HEK293 (cell line): Measurements from ENCODE around the gene PTPRN2.

ENCODE experiments used
- CTCF ChIA-PET: fragments of 350-600 bp; formaldehyde crosslinking; extraction: SDS; loops from one replicate; lab custom pipeline; 2021; ENCODE audit warnings: antibody characterized with exemption; lab: Yijun Ruan, JAX
- POLR2A ChIA-PET: fragments of 300-600 bp; formaldehyde crosslinking; extraction: SDS; loops from one replicate; lab custom pipeline; 2020; ENCODE audit warnings: antibody characterized with exemption, inconsistent platforms; lab: Yijun Ruan, JAX
- H3K27ac ChIP-seq: fragments of 200-500 bp; sonication (Bioruptor generic); 2 replicates; pipeline ENCODE4 v1.5.1; 2014; ENCODE audit warnings: low read depth, low read length, control low read depth, inconsistent platforms; ENCODE audit errors: extremely low read depth
- H3K36me3 ChIP-seq, 2 experiments: fragments of 200-500 bp in 1 of 2; sonication (Bioruptor generic) in 1 of 2; 1 replicate in 1 of 2; 2 replicates in 1 of 2; pipeline ENCODE4 v1.5.1; 2014 to 2017; ENCODE audit warnings: inconsistent platforms in 2 of 2, low read length in 2 of 2; ENCODE audit not compliant: control insufficient read depth in 2 of 2, insufficient read depth in 1 of 2
- H3K4me1 ChIP-seq: fragments of 200-500 bp; sonication (Bioruptor generic); 2 replicates; pipeline ENCODE4 v1.5.1; 2014; ENCODE audit warnings: mild to moderate bottlenecking, low read length, inconsistent platforms; ENCODE audit not compliant: control insufficient read depth, insufficient read depth
- H3K4me3 ChIP-seq: 2 replicates; pipeline ENCODE4 v1.5.1; 2011; ENCODE audit warnings: low read depth, mild to moderate bottlenecking, control low read depth, low read length, moderate library complexity
- H3K9me3 ChIP-seq: fragments of 200-500 bp; sonication (Bioruptor generic); 2 replicates; pipeline ENCODE4 v1.5.1; 2014; ENCODE audit warnings: low read depth, low read length, inconsistent platforms; ENCODE audit not compliant: control insufficient read depth, insufficient read depth
- CTCF ChIP-seq: fragments of 450-650 bp; formaldehyde crosslinking; IDR thresholded peaks from 2 replicates; pipeline ENCODE4 v1.5.1; 2016; ENCODE audit warnings: missing biosample characterization, missing genetic modification characterization
- HIC1 ChIP-seq: fragments of 450-650 bp; formaldehyde crosslinking; IDR thresholded peaks from 2 replicates; pipeline ENCODE4 v1.5.1; 2016; ENCODE audit warnings: missing biosample characterization, missing genetic modification characterization
- PBX3 ChIP-seq: sonication (generic); formaldehyde crosslinking; IDR thresholded peaks from 2 replicates; pipeline ENCODE4 v1.8.1; 2022; ENCODE audit warnings: mild to moderate bottlenecking, moderate library complexity, missing genetic modification reagents
- SALL2 ChIP-seq: fragments of 450-650 bp; formaldehyde crosslinking; IDR thresholded peaks from 2 replicates; pipeline ENCODE4 v1.5.0; 2017; ENCODE audit warnings: missing biosample characterization, mild to moderate bottlenecking, missing genetic modification characterization, borderline replicate concordance
- SCRT2 ChIP-seq: fragments of 450-650 bp; formaldehyde crosslinking; IDR thresholded peaks from 2 replicates; pipeline ENCODE4 v1.5.1; 2016; ENCODE audit warnings: missing biosample characterization, missing genetic modification characterization
- ZFHX2 ChIP-seq: fragments of 450-650 bp; formaldehyde crosslinking; conservative IDR thresholded peaks from 2 replicates; pipeline ENCODE4 v1.5.1; 2016; ENCODE audit warnings: missing biosample characterization, missing genetic modification characterization
- ZNF169 ChIP-seq: fragments of 450-650 bp; formaldehyde crosslinking; IDR thresholded peaks from 2 replicates; pipeline ENCODE4 v1.5.1; 2016; ENCODE audit warnings: missing biosample characterization, missing genetic modification characterization
- ZNF324 ChIP-seq: fragments of 450-650 bp; formaldehyde crosslinking; IDR thresholded peaks from 2 replicates; pipeline ENCODE4 v1.5.1; 2016; ENCODE audit warnings: missing biosample characterization, missing genetic modification characterization
- ZNF48 ChIP-seq: fragments of 450-650 bp; formaldehyde crosslinking; IDR thresholded peaks from 2 replicates; pipeline ENCODE4 v1.5.1; 2016; ENCODE audit warnings: missing biosample characterization, missing genetic modification characterization
- ZNF513 ChIP-seq: fragments of 450-650 bp; IDR thresholded peaks from 2 replicates; pipeline ENCODE4 v1.5.1; 2018; ENCODE audit warnings: missing biosample characterization, missing genetic modification characterization
- ZNF558 ChIP-seq: fragments of 450-650 bp; formaldehyde crosslinking; IDR thresholded peaks from 2 replicates; pipeline ENCODE4 v1.5.1; 2016; ENCODE audit warnings: missing biosample characterization, missing genetic modification characterization
- ZNF560 ChIP-seq: fragments of 450-650 bp; formaldehyde crosslinking; IDR thresholded peaks from 2 replicates; pipeline ENCODE4 v1.5.1; 2017; ENCODE audit warnings: missing biosample characterization, missing genetic modification characterization, borderline replicate concordance
- ZNF623 ChIP-seq: fragments of 450-650 bp; formaldehyde crosslinking; IDR thresholded peaks from 2 replicates; pipeline ENCODE4 v1.5.1; 2016; ENCODE audit warnings: missing biosample characterization, missing genetic modification characterization
- ZNF677 ChIP-seq: fragments of 450-650 bp; IDR thresholded peaks from 2 replicates; pipeline ENCODE4 v1.5.0; 2018; ENCODE audit warnings: missing biosample characterization, mild to moderate bottlenecking, missing genetic modification characterization, moderate library complexity
- ZNF830 ChIP-seq: fragments of 450-650 bp; IDR thresholded peaks from 2 replicates; pipeline ENCODE4 v1.5.0; 2018; ENCODE audit warnings: missing biosample characterization, missing genetic modification characterization, low read depth, mild to moderate bottlenecking, moderate library complexity
- ZSCAN4 ChIP-seq: fragments of 450-650 bp; formaldehyde crosslinking; IDR thresholded peaks from 2 replicates; pipeline ENCODE4 v1.5.1; 2017; ENCODE audit warnings: missing biosample characterization, missing genetic modification characterization

Gene PTPRN2

GRCh38 chr7:158583810-158584209, 3.8 kb downstream of the PTPRN2 start (continued):
- TF ChIP-seq ZSCAN4 (tag by site-specific recombination) (no peak), ZNF48 (no peak), ZNF513 (tag by site-specific recombination) (no peak)

GRCh38 chr7:158583143-158583542, 4.5 kb downstream of the PTPRN2 start:
- POLR2A ChIA-PET, result no interaction called here
- CTCF ChIA-PET, result no interaction called here
- no peaks in the 10 kb centered on the region for H3K4me1 ChIP-seq
- no peak for TF ChIP-seq ZNF560 (tag by site-specific recombination)
- TF ChIP-seq HIC1 (tag by site-specific recombination), result no peak
- no peak for TF ChIP-seq ZNF677
- TF ChIP-seq SALL2, result no peak
- no peak for TF ChIP-seq SCRT2 (tag by site-specific recombination)
- 0 out of 2 replicates have a peak, but pooled peaks cover 2% of the 10 kb centered on the region for H3K9me3 ChIP-seq
- H3K27ac ChIP-seq, result no peak overlapping the region
- no peak overlapping the region for H3K4me3 ChIP-seq
- no peaks in the 10 kb centered on the region for H3K36me3 ChIP-seq

GRCh38 chr7:158582089-158582456, 5.5 kb downstream of the PTPRN2 start:
- Histone ChIP-seq H3K27ac (no peak overlapping the region), H3K9me3 (0 out of 2 replicates have a peak, but pooled peaks cover 2% of the 10 kb centered on the region)
- TF ChIP-seq ZNF623 (tag by site-specific recombination) (no peak), ZNF558 (no peak), CTCF (tag by site-specific recombination) (no peak), ZFHX2 (tag by site-specific recombination) (no peak), ZNF324 (tag by site-specific recombination) (no peak), PBX3 (CRISPR knock-in tag) (no peak), ZNF169 (no peak), ZNF48 (no peak), ZNF830 (no peak)
- TF ChIP-seq, all 188 proteins: peak for 0
- Histone ChIP-seq H3K36me3 (no peaks in the 10 kb centered on the region), H3K4me3 (no peak overlapping the region), H3K4me1 (no peaks in the 10 kb centered on the region)
- POLR2A ChIA-PET, result no interaction called here
- CTCF ChIA-PET, result no interaction called here
